ENCODE data around the gene SFSWAP. TPM values are rescaled to one million over a fixed set of nuclear protein-coding genes. Genes with fewer than 3 reads are reported as not detected.

Gene SFSWAP
- total and polyA plus RNA-seq, 2 of the 13 experiments (the other 11 are each of a cell fraction or from before 2014, with no cell fraction given), result 17.1 to 27.7 TPM

DNA sequence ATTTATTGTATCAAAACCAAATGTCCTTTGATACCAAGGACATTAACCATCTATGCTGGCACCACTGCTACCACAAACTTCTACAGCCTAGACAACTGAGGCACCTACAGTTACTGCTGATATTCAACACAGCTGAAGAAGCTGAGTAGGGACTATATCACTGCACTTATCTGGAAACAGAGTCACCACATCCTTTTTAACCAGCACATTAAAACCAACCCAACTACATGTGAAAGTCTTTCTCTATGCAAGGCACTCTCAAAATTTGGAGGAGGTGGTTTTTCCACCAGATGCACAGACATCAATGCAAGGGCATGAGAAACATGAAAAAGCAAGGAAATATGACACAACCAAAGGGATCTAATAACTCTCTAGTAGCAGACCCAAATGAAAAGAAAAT, 7.7 kb upstream of the SFSWAP start:
- intact Hi-C loops (cut with micrococcal nuclease; ENCODE audit: unreplicated experiment), result no loop called here
- Histone ChIP-seq H3K9ac (ENCODE audit: insufficient read depth, low read depth, low read length) (no peak overlapping the region), H3K4me2 (ENCODE audit: low read depth, low read length) (no peak overlapping the region), H4K20me1 (ENCODE audit: insufficient read depth, low read length) (no peaks in the 10 kb centered on the region), H3K27me3 (ENCODE audit: control insufficient read depth in 1 of 2, insufficient read depth in 2 of 2, low read length in 2 of 2) (peaks cover 0 to 20% of the 10 kb centered on the region in 2 experiments; a peak in 3 of 5 replicates), H3K4me1 (ENCODE audit: insufficient read depth, low read length) (peaks cover 5% of the 10 kb centered on the region; the same call in 1 of the 2 replicates), H2AFZ (ENCODE audit: low read length) (no peak overlapping the region), H3K27ac (ENCODE audit: extremely low read length, insufficient read depth, low read length) (no peak overlapping the region), H3K4me3 (replicated peaks in 1 of 3; ENCODE audit: insufficient read depth in 1 of 3, low read depth in 2 of 3, low read length in 3 of 3) (no peak overlapping the region), H3K79me2 (ENCODE audit: insufficient read depth, low read length) (no peaks in the 10 kb centered on the region), H3K36me3 (replicated peaks in 1 of 2; ENCODE audit: control insufficient read depth in 1 of 2, insufficient read depth in 2 of 2, low read length in 2 of 2) (no peaks in the 10 kb centered on the region), H3K9me3 (ENCODE audit: low read length) (peaks cover 5% of the 10 kb centered on the region)
- ATAC-seq, result no peak
- DNase-seq (ENCODE audit: low spot score), result no peak
- no peak for TF ChIP-seq ZNF747 (CRISPR knock-in tag; IDR thresholded peaks at IDR 0.05; ENCODE audit: borderline replicate concordance)
- TF ChIP-seq TEAD3 (CRISPR knock-in tag; optimal IDR thresholded peaks at IDR 0.05; ENCODE audit: borderline replicate concordance), result no peak
- TF ChIP-seq ZNF460 (CRISPR knock-in tag; IDR thresholded peaks at IDR 0.05; ENCODE audit: borderline replicate concordance), result no peak
- TF ChIP-seq, protein P1, sequence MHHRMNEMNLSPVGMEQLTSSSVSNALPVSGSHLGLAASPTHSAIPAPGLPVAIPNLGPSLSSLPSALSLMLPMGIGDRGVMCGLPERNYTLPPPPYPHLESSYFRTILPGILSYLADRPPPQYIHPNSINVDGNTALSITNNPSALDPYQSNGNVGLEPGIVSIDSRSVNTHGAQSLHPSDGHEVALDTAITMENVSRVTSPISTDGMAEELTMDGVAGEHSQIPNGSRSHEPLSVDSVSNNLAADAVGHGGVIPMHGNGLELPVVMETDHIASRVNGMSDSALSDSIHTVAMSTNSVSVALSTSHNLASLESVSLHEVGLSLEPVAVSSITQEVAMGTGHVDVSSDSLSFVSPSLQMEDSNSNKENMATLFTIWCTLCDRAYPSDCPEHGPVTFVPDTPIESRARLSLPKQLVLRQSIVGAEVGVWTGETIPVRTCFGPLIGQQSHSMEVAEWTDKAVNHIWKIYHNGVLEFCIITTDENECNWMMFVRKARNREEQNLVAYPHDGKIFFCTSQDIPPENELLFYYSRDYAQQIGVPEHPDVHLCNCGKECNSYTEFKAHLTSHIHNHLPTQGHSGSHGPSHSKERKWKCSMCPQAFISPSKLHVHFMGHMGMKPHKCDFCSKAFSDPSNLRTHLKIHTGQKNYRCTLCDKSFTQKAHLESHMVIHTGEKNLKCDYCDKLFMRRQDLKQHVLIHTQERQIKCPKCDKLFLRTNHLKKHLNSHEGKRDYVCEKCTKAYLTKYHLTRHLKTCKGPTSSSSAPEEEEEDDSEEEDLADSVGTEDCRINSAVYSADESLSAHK (CRISPR knock-in tag; IDR thresholded peaks at IDR 0.05; ENCODE audit: borderline replicate concordance), result no peak
- no peak for TF ChIP-seq ATRX (CRISPR knock-in tag; IDR thresholded peaks at IDR 0.05; ENCODE audit: borderline replicate concordance)
- no peak for TF ChIP-seq SALL1 (CRISPR knock-in tag; IDR thresholded peaks at IDR 0.05)
- TF ChIP-seq, protein P2, sequence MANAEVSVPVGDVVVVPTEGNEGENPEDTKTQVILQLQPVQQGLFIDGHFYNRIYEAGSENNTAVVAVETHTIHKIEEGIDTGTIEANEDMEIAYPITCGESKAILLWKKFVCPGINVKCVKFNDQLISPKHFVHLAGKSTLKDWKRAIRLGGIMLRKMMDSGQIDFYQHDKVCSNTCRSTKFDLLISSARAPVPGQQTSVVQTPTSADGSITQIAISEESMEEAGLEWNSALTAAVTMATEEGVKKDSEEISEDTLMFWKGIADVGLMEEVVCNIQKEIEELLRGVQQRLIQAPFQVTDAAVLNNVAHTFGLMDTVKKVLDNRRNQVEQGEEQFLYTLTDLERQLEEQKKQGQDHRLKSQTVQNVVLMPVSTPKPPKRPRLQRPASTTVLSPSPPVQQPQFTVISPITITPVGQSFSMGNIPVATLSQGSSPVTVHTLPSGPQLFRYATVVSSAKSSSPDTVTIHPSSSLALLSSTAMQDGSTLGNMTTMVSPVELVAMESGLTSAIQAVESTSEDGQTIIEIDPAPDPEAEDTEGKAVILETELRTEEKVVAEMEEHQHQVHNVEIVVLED (CRISPR knock-in tag; IDR thresholded peaks at IDR 0.05; ENCODE audit: borderline replicate concordance), result no peak
- TF ChIP-seq MBD4 (IDR thresholded peaks at IDR 0.05; ENCODE audit: borderline replicate concordance, low read length), result no peak
- no peak for TF ChIP-seq ZNF772 (CRISPR knock-in tag; IDR thresholded peaks at IDR 0.05)
- TF ChIP-seq MXD4 (CRISPR knock-in tag; IDR thresholded peaks at IDR 0.05), result no peak
- POLR2A ChIA-PET, result no interaction called here
- FAIRE-seq, result no peak
- in situ Hi-C loops (cut with HindIII; ENCODE audit: extremely low pct_ligation_motif_present, low pct_unique_long_range_greater_than_20kb), result no loop called here
- CTCF ChIA-PET (ENCODE audit: low intra/inter-chr PET ratio, low total read pairs), result no interaction called here
- BruUV-seq (replicated peaks), result no TSS peak
